ENCODE results near the gene MBD6. TPM values are rescaled to one million over a fixed set of nuclear protein-coding genes. Genes with fewer than 3 reads are reported as not detected.

Gene MBD6
- total and polyA plus RNA-seq, 2 of the 8 experiments (the other 6 are each of a cell fraction or from before 2014, with no cell fraction given) = 3.9 to 32.3 TPM

GRCh38 chr12:57473886-57474285, 48.7 kb upstream of the MBD6 start:
- Histone ChIP-seq H3K4ac (replicated peaks; ENCODE audit: insufficient read length, low read depth, low read length) (no peak overlapping the region), H3K27ac (ENCODE audit: low read depth, low read length) (no peak overlapping the region), H3K4me3 (ENCODE audit: extremely low read depth in 1 of 4, insufficient read depth in 2 of 4, low read depth in 3 of 4, low read length in 4 of 4) (no peak overlapping the region), H4K91ac (replicated peaks; ENCODE audit: insufficient read length, low read length) (no peak overlapping the region), H2BK12ac (ENCODE audit: low read depth, low read length) (no peak overlapping the region), H2BK20ac (ENCODE audit: low read length) (no peak overlapping the region), H3K14ac (ENCODE audit: insufficient read length) (no peak overlapping the region), H3K79me2 (ENCODE audit: control insufficient read depth in 1 of 2, insufficient read depth in 2 of 2, low read length in 2 of 2) (no peaks in the 10 kb centered on the region), H4K5ac (ENCODE audit: insufficient read length, low read depth, low read length) (no peak overlapping the region), H3K56ac (replicated peaks; ENCODE audit: insufficient read length, low read depth, low read length) (no peak overlapping the region), H3K9me3 (ENCODE audit: insufficient read depth in 2 of 2, low read depth in 1 of 2, low read length in 1 of 2) (no peaks in the 10 kb centered on the region), H2AFZ (ENCODE audit: low read length) (no peak overlapping the region), H2AK5ac (ENCODE audit: low read depth, low read length) (no peak overlapping the region), H2BK5ac (ENCODE audit: low read depth, low read length) (no peak overlapping the region), H3K9ac (replicated peaks in 1 of 4; ENCODE audit: extremely low read depth in 1 of 4, low read depth in 3 of 4, low read length in 3 of 4) (no peak overlapping the region), H2BK120ac (replicated peaks; ENCODE audit: low read depth, low read length) (no peak overlapping the region), H3K36me3 (ENCODE audit: control insufficient read depth in 2 of 4, insufficient read depth in 4 of 4, low read length in 3 of 4) (peaks cover 0 to 7% (median 2%) of the 10 kb centered on the region in 4 experiments; a peak in 3 of 8 replicates), H3K79me1 (ENCODE audit: low read depth, low read length) (no peaks in the 10 kb centered on the region), H3K23ac (ENCODE audit: insufficient read length) (no peak overlapping the region), H4K20me1 (replicated peaks in 1 of 2; ENCODE audit: control insufficient read depth in 1 of 2, insufficient read depth in 2 of 2, low read length in 2 of 2) (peaks cover 0 to 4% of the 10 kb centered on the region in 2 experiments), H3K18ac (ENCODE audit: extremely low read depth, low read length) (no peak overlapping the region), H3K4me1 (replicated peaks in 1 of 4; ENCODE audit: control insufficient read depth in 3 of 4, insufficient read depth in 4 of 4, low read length in 3 of 4) (peaks cover 0 to 25% (median 11%) of the 10 kb centered on the region in 4 experiments; a peak in 6 of 7 replicates), H4K8ac (ENCODE audit: extremely low read depth, insufficient read depth, low read length) (no peak overlapping the region), H3K4me2 (ENCODE audit: insufficient read depth in 1 of 2, low read depth in 2 of 2, low read length in 2 of 2) (no peak overlapping the region), H3K23me2 (ENCODE audit: low read depth, low read length) (peaks cover 8% of the 10 kb centered on the region; the same call in 1 of the 2 replicates), H3K27me3 (replicated peaks in 1 of 4; ENCODE audit: control insufficient read depth in 3 of 4, extremely low read depth in 1 of 4, insufficient read depth in 3 of 4, low read length in 3 of 4) (peaks cover 20 to 49% (median 42%) of the 10 kb centered on the region in 4 experiments), H2BK15ac (ENCODE audit: low read length) (no peak overlapping the region)
- DNase-seq (ENCODE audit: low read depth in 1 of 2, low spot score in 2 of 2) (no peak), FAIRE-seq (no peak)
- POLR2A ChIA-PET (ENCODE audit: partially characterized antibody) = interaction anchor here (1.8 kb wide), 1 partner anchor 231 kb away, joined by 4 read pairs; no protein-coding TSS in a partner anchor
- WGBS, 2 experiments (ENCODE audit: extremely low coverage in 1 of 2, insufficient coverage in 1 of 2, insufficient read length in 1 of 2, insufficient replicate concordance in 2 of 2, low coverage in 1 of 2, low lambda C conversion rate in 2 of 2, missing lambda C conversion rate in 1 of 2) = 97% methylated on average over 5 of the region's 5 CpGs; no CpG with 5 or more reads in 1 of the 2 experiments
- CTCF ChIA-PET (ENCODE audit: partially characterized antibody) = interaction anchor here (0.6 to 25.1 kb wide), 9 partner anchors 13 to 265 kb away, joined by 3 to 441 read pairs (median 3); partner anchors contain the start of genes GLI1, INHBE and MARS1
- TF ChIP-seq RBBP5 (IDR thresholded peaks at IDR 0.05; ENCODE audit: borderline replicate concordance, low read depth, low read length) (no peak), EZH2 (IDR thresholded peaks at IDR 0.05; ENCODE audit: low read depth, low read length, severe bottlenecking) (no peak), E2F6 (IDR thresholded peaks at IDR 0.05) (no peak), CTBP2 (IDR thresholded peaks at IDR 0.05; ENCODE audit: borderline replicate concordance, insufficient read depth, insufficient read length, low read length) (no peak), SAP30 (IDR thresholded peaks at IDR 0.05; ENCODE audit: insufficient read depth, insufficient replicate concordance, low read length) (no peak), HDAC6 (IDR thresholded peaks at IDR 0.05; ENCODE audit: low read depth, low read length) (no peak), PHF8 (conservative IDR thresholded peaks at IDR 0.05; ENCODE audit: low read depth, low read length) (no peak), RFX5 (IDR thresholded peaks at IDR 0.05; ENCODE audit: borderline replicate concordance, low read depth, low read length) (no peak), RAD21 (IDR thresholded peaks at IDR 0.05 in 1 of 2, conservative IDR thresholded peaks at IDR 0.05 in 1 of 2; ENCODE audit: low read depth in 2 of 2, low read length in 2 of 2) (no peak), MAX (IDR thresholded peaks at IDR 0.05) (no peak), EGR1 (IDR thresholded peaks at IDR 0.05; ENCODE audit: borderline replicate concordance, low read depth, low read length) (no peak), CEBPB (IDR thresholded peaks at IDR 0.05; ENCODE audit: low read depth, low read length) (no peak)

Measured in H1 (cell line).